GM21360 (cell line): ENCODE data around the gene MSH6.

Source experiments
- ATAC-seq: cut with Tn5 transposase; IDR thresholded peaks from one replicate; pipeline ENCODE4 v1.9.1; 2021; ENCODE audit warnings: mild to moderate bottlenecking, moderate library complexity; ENCODE audit not compliant: unreplicated experiment

Gene MSH6

GRCh38 chr2:47778698-47779425 lies 4.1 kb upstream of the MSH6 start:
- no peak for ATAC-seq

GRCh38 chr2:47779426-47779790 lies 3.5 kb upstream of the MSH6 start:
- ATAC-seq: no peak

- no peak for ATAC-seq
These were observed 619 bp upstream of the MSH6 start for GRCh38 chr2:47782381-47782670.

- ATAC-seq: peak; percentile 25
These were observed 774 bp downstream of the MSH6 start for GRCh38 chr2:47783486-47784351.

- no peak for ATAC-seq
These were observed 1.5 kb downstream of the MSH6 start for GRCh38 chr2:47784352-47784851.

GRCh38 chr2:47785986-47786385 lies 3.0 kb downstream of the MSH6 start:
- ATAC-seq: no peak

- no peak for ATAC-seq
These were observed 13.2 kb downstream of the MSH6 start for GRCh38 chr2:47796090-47796697.

GRCh38 chr2:47798631-47799030 lies 15.7 kb downstream of the MSH6 start:
- no peak for ATAC-seq

- ATAC-seq: no peak
These were observed 16.2 kb downstream of the MSH6 start for GRCh38 chr2:47799031-47799609.

- no peak for ATAC-seq
These were observed 18.2 kb downstream of the MSH6 start for GRCh38 chr2:47801118-47801517.

GRCh38 chr2:47803363-47803762 lies 20.4 kb downstream of the MSH6 start:
- ATAC-seq: no peak

- no peak for ATAC-seq
These were observed 20.8 kb downstream of the MSH6 start for GRCh38 chr2:47803770-47804169.

- no peak for ATAC-seq
These were observed 22.9 kb downstream of the MSH6 start for GRCh38 chr2:47805850-47806249.

GRCh38 chr2:47808614-47809013 lies 25.7 kb downstream of the MSH6 start:
- no peak for ATAC-seq

GRCh38 chr2:47809903-47810302 lies 27.0 kb downstream of the MSH6 start:
- ATAC-seq: no peak

GRCh38 chr2:47810850-47811249 lies 27.9 kb downstream of the MSH6 start:
- no peak for ATAC-seq

GRCh38 chr2:47811668-47812067 lies 28.7 kb downstream of the MSH6 start:
- ATAC-seq: no peak

GRCh38 chr2:47815764-47816163 lies 32.8 kb downstream of the MSH6 start:
- peak; percentile 78 for ATAC-seq

GRCh38 chr2:47818777-47819176 lies 35.8 kb downstream of the MSH6 start:
- ATAC-seq: no peak

- ATAC-seq: no peak
These were observed 36.9 kb downstream of the MSH6 start for GRCh38 chr2:47819834-47820233.

GRCh38 chr2:47822518-47822917 lies 39.6 kb downstream of the MSH6 start:
- ATAC-seq: no peak
